GM12875 (cell line): ENCODE results near the gene IQCK.

Experiments
- H3K4me3 ChIP-seq: one replicate; pipeline ENCODE4 v1.5.1; 2011; ENCODE audit warnings: low read depth, low read length, control low read depth
- TF ChIP-seq, protein P1 (sequence below): IDR thresholded peaks from 2 replicates; pipeline ENCODE4 v1.5.1; 2011; ENCODE audit warnings: low read depth, mild to moderate bottlenecking, control low read depth, inconsistent platforms, low read length, moderate library complexity, borderline replicate concordance; ENCODE audit not compliant: insufficient read depth

IQCK gene

DNA sequence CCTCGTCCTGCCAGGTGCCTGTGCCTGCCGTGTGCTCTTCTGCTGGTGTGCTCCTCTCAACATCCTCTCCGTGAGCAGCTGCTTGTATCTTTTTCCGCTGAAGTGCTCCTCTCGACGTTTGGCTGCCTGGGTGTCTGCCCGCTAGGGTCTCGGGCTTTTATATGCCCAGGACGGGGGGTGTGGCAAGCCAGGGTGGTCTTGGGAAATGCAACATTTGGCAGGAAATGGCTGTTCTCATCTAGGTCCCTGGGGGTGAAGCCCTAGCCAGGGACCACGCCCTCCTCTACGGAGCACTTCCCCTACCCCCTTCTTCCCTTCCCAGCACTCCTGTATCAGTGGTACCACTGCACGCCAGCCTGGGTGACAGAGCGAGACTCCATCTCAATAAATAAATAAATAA is 49.4 kb downstream of the IQCK start:
- no peak overlapping the region for H3K4me3 ChIP-seq
- TF ChIP-seq, protein P1, sequence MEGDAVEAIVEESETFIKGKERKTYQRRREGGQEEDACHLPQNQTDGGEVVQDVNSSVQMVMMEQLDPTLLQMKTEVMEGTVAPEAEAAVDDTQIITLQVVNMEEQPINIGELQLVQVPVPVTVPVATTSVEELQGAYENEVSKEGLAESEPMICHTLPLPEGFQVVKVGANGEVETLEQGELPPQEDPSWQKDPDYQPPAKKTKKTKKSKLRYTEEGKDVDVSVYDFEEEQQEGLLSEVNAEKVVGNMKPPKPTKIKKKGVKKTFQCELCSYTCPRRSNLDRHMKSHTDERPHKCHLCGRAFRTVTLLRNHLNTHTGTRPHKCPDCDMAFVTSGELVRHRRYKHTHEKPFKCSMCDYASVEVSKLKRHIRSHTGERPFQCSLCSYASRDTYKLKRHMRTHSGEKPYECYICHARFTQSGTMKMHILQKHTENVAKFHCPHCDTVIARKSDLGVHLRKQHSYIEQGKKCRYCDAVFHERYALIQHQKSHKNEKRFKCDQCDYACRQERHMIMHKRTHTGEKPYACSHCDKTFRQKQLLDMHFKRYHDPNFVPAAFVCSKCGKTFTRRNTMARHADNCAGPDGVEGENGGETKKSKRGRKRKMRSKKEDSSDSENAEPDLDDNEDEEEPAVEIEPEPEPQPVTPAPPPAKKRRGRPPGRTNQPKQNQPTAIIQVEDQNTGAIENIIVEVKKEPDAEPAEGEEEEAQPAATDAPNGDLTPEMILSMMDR: no peak

DNA sequence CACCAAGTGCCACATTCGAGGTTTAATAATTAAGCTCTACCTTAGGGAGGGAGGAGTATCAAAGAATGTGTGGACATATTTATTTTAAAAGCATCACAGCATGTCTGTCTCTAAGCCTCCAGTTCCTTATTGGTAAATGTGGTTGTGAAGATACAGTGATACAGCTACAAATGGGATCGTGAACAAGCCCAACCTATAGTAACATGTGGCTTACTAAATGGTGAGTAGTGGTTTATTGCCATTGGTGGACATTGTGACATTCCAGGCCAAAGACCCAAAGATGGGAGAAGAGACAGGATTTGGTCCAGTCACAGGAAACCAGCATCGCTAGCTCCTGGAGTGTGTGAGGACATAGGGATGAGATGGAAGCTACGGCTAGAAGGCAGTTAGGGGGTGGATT is 51.2 kb downstream of the IQCK start:
- no peak overlapping the region for H3K4me3 ChIP-seq
- TF ChIP-seq, protein P1: no peak

DNA sequence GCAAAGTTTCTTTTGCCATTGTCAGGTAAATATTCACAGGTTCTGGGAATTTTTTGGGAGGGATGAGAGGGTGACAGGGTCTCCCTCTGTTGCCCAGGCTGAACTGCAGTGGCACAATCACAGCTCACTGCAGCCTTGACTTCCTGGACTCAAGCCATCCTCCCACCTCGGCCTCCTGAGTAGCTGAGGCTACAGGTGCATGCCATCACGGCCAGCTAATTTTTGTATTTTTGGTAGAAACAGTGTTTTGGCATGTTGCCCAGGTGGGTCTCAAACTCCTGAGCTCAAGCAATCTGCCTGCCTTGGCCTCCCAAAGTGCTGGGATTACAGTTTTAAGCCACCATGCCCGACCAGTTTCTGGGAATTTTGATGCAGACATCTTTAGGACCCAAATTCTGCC is 53.0 kb downstream of the IQCK start:
- no peak overlapping the region for H3K4me3 ChIP-seq
- TF ChIP-seq, protein P1: no peak

DNA sequence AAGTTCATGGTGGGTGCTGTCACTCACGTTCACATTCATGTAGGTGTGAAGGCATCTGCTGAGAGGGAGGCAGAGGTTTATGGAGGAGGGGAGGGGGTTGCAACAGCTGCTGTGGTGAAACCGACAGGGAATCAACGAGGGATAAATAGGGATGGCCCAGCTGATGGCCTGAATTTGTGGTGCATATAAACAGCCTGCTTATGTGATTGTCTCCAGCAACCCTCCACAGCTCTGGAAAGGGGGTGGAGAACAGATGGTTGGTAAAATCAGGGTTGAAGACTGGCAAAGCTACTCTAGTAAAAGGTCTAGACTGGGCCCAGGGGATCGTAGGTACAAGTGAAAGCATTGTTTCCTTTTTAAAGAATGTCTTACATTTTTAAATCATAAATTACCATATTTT is 53.7 kb downstream of the IQCK start:
- H3K4me3 ChIP-seq: no peak overlapping the region
- TF ChIP-seq, protein P1: no peak

DNA sequence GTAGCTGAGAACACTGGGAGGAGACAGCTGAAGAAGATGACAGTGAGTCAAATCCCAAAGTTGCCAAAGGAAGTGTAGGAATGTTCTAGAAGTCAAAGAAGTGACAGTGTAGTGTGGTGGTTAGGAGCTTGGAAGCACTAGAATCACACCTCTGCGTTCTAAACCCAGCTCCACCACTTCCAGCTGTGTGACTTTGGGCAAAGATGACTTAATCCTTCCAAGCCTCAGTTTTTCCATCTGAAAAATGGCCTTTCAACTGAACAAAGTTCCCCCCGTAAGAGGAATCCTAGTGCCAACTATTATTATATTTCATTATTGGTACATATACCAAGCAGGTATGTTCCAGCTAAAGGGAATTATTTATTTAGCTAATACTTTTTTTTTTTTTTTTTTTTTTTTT is 56.0 kb downstream of the IQCK start:
- H3K4me3 ChIP-seq: no peak overlapping the region
- TF ChIP-seq, protein P1: no peak

DNA sequence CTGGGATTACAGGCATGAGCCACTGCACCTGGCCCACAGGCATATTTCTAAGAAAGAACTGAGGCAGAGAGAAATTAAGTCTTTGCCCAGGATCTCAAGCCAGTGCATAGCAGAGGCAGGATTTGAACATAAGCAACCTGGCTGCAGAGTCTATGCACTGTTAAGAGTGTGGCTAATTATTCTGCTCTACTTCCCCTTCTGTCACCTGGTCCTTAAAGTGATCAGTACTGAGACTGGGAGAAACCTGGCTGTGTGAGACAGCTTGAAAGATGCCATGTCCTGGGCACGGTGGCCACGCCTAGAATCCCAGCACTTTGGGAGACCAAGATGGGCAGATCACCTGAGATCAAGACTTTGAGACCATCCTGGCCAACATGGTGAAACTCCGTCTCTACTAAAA is 58.1 kb downstream of the IQCK start:
- no peak overlapping the region for H3K4me3 ChIP-seq
- TF ChIP-seq, protein P1: no peak

DNA sequence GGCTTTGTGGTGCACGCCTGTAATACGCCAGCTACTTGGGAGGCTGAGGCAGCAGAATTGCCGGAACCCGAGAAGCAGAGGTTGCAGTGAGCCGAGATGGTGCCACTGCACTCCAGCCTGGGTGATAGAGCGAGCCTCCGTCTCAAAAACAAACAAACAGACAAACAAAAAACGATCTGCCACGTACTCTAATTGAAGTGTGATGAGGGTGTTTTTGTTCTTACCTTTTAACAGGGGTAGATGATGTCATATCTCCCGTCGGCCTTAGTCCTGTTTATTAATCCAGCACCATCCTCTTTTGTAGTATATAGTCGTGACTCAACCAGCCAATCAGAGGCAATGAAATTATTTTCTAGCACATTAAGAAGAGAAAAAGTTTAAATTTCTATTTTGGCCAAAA is 58.5 kb downstream of the IQCK start:
- H3K4me3 ChIP-seq: no peak overlapping the region
- TF ChIP-seq, protein P1: no peak
